ENCODE measurements around the gene PTAFR.
"Not testable (repeated sequence)": the region's sequence is repeated elsewhere in the genome, so short reads cannot be mapped to it uniquely, and the experiment has no call there.

PTAFR gene

GRCh38 chr1:28144203-28145135 is 32.0 kb downstream of the PTAFR start:
- Histone ChIP-seq H3K36me3 (replicated peaks; ENCODE audit: insufficient read depth, low read length) (no peaks in the 10 kb centered on the region), H3K27me3 (replicated peaks; ENCODE audit: insufficient read depth, low read length) (no peaks in the 10 kb centered on the region), H3K4me3 (ENCODE audit: low read length) (no peak overlapping the region), H3K27ac (ENCODE audit: low read length) (no peak overlapping the region), H3K79me2 (ENCODE audit: low read length) (no peaks in the 10 kb centered on the region), H4K20me1 (ENCODE audit: insufficient read depth, low read length) (no peaks in the 10 kb centered on the region), H2AFZ (ENCODE audit: low read length) (no peak overlapping the region), H3K9me3 (replicated peaks; ENCODE audit: insufficient read depth, low read length) (no peaks in the 10 kb centered on the region), H3K9me2 (replicated peaks; ENCODE audit: insufficient read depth, low read length) (no peaks in the 10 kb centered on the region), H3K4me2 (ENCODE audit: low read depth, low read length) (no peak overlapping the region), H3K9ac (ENCODE audit: low read length) (no peak overlapping the region), H3F3A (ENCODE audit: insufficient read depth, low read length) (peaks cover 8% of the 10 kb centered on the region), H3K4me1 (ENCODE audit: low read length) (peaks cover 10% of the 10 kb centered on the region)
- no peak for TF ChIP-seq EZH2phosphoT487 (IDR thresholded peaks at IDR 0.05; ENCODE audit: low read length)
- TF ChIP-seq CTCF (IDR thresholded peaks at IDR 0.05; ENCODE audit: low read length) = no peak
- TF ChIP-seq EZH2 (optimal IDR thresholded peaks at IDR 0.05; ENCODE audit: low read depth, low read length) = no peak
- no peak for DNase-seq

DNA sequence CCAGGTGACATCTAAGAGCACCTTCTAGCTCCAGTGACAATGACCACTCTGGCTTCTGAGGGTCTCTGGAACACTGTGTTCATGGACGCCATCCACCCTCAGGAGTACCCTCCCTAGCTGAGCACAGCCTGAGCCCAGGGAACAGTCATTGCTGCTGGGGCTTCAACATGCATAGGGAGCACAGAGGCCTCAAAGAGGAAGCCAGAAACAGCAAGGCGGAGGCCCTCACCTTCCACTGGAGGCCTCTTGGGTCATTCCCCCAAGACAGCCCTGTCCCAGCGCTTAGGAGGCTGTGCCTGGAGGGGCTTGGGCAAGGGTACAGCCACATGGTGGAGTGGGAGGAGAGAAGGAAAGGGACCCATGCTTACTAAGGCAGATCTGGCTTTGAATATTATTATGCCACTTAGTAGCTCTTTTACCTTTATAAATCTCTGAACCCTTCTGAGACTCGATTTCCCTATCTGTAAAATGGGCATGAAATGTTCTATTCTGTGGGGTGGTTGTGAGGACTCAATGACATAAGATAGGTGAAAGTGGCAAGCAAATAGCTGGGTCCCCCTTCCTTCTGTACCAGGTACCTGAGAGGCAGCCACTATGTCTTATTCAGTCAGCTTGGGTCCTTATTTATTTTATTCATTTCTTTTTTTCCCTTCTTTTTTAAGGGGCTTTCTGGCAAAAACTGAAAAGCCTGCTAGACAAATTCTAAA is 32.8 kb downstream of the PTAFR start:
- H3K4me1 ChIP-seq (ENCODE audit: low read length) = peaks cover 10% of the 10 kb centered on the region
- no peaks in the 10 kb centered on the region for H4K20me1 ChIP-seq (ENCODE audit: insufficient read depth, low read length)
- peaks cover 8% of the 10 kb centered on the region for H3F3A ChIP-seq (ENCODE audit: insufficient read depth, low read length)
- H3K9me2 ChIP-seq (replicated peaks; ENCODE audit: insufficient read depth, low read length) = no peaks in the 10 kb centered on the region
- H3K27me3 ChIP-seq (replicated peaks; ENCODE audit: insufficient read depth, low read length) = no peaks in the 10 kb centered on the region
- H3K36me3 ChIP-seq (replicated peaks; ENCODE audit: insufficient read depth, low read length) = no peaks in the 10 kb centered on the region
- H2AFZ ChIP-seq (ENCODE audit: low read length) = no peak overlapping the region
- H3K4me2 ChIP-seq (ENCODE audit: low read depth, low read length) = no peak overlapping the region
- H3K4me3 ChIP-seq (ENCODE audit: low read length) = no peak overlapping the region
- no peak for DNase-seq
- no peak overlapping the region for H3K27ac ChIP-seq (ENCODE audit: low read length)
- H3K79me2 ChIP-seq (ENCODE audit: low read length) = no peaks in the 10 kb centered on the region
- TF ChIP-seq CTCF (IDR thresholded peaks at IDR 0.05; ENCODE audit: low read length) (no peak), EZH2 (optimal IDR thresholded peaks at IDR 0.05; ENCODE audit: low read depth, low read length) (no peak), EZH2phosphoT487 (IDR thresholded peaks at IDR 0.05; ENCODE audit: low read length) (no peak)
- H3K9ac ChIP-seq (ENCODE audit: low read length) = no peak overlapping the region
- no peaks in the 10 kb centered on the region for H3K9me3 ChIP-seq (replicated peaks; ENCODE audit: insufficient read depth, low read length)

GRCh38 chr1:28141685-28142084 is 34.8 kb downstream of the PTAFR start:
- H2AFZ ChIP-seq (ENCODE audit: low read length) = no peak overlapping the region
- H3K9ac ChIP-seq (ENCODE audit: low read length) = no peak overlapping the region
- no peaks in the 10 kb centered on the region for H3K27me3 ChIP-seq (replicated peaks; ENCODE audit: insufficient read depth, low read length)
- no peaks in the 10 kb centered on the region for H3K36me3 ChIP-seq (replicated peaks; ENCODE audit: insufficient read depth, low read length)
- DNase-seq = no peak
- H3K4me2 ChIP-seq (ENCODE audit: low read depth, low read length) = no peak overlapping the region
- no peaks in the 10 kb centered on the region for H3K9me2 ChIP-seq (replicated peaks; ENCODE audit: insufficient read depth, low read length)
- H3F3A ChIP-seq (ENCODE audit: insufficient read depth, low read length) = no peaks in the 10 kb centered on the region
- no peaks in the 10 kb centered on the region for H3K79me2 ChIP-seq (ENCODE audit: low read length)
- no peak overlapping the region for H3K4me3 ChIP-seq (ENCODE audit: low read length)
- H3K9me3 ChIP-seq (replicated peaks; ENCODE audit: insufficient read depth, low read length) = no peaks in the 10 kb centered on the region
- no peaks in the 10 kb centered on the region for H3K4me1 ChIP-seq (ENCODE audit: low read length)
- TF ChIP-seq CTCF (IDR thresholded peaks at IDR 0.05; ENCODE audit: low read length) (no peak), EZH2 (optimal IDR thresholded peaks at IDR 0.05; ENCODE audit: low read depth, low read length) (no peak), EZH2phosphoT487 (IDR thresholded peaks at IDR 0.05; ENCODE audit: low read length) (no peak)
- H4K20me1 ChIP-seq (ENCODE audit: insufficient read depth, low read length) = no peaks in the 10 kb centered on the region
- H3K27ac ChIP-seq (ENCODE audit: low read length) = no peak overlapping the region

GRCh38 chr1:28139866-28140265 is 36.6 kb downstream of the PTAFR start:
- not testable (repeated sequence) for H3F3A ChIP-seq (ENCODE audit: insufficient read depth, low read length); H2AFZ ChIP-seq (ENCODE audit: low read length); H3K27ac ChIP-seq (ENCODE audit: low read length); H4K20me1 ChIP-seq (ENCODE audit: insufficient read depth, low read length); DNase-seq; H3K9me2 ChIP-seq (replicated peaks; ENCODE audit: insufficient read depth, low read length); H3K9me3 ChIP-seq (replicated peaks; ENCODE audit: insufficient read depth, low read length); H3K27me3 ChIP-seq (replicated peaks; ENCODE audit: insufficient read depth, low read length); H3K9ac ChIP-seq (ENCODE audit: low read length); H3K4me2 ChIP-seq (ENCODE audit: low read depth, low read length); H3K36me3 ChIP-seq (replicated peaks; ENCODE audit: insufficient read depth, low read length); H3K4me1 ChIP-seq (ENCODE audit: low read length); H3K79me2 ChIP-seq (ENCODE audit: low read length); H3K4me3 ChIP-seq (ENCODE audit: low read length)
